Osteoblast (primary cell): ENCODE results near the gene DIAPH3. TPM values are rescaled to one million over a fixed set of nuclear protein-coding genes. Genes with fewer than 3 reads are reported as not detected.

Source experiments
- DNase-seq: peaks from one replicate; pipeline ENCODE4 v3.0.0; 2011; ENCODE audit warnings: low spot score, mixed read lengths; ENCODE audit not compliant: insufficient read length; ENCODE audit errors: missing footprints
- H2AFZ ChIP-seq: 2 replicates; pipeline ENCODE4 v1.6.0; 2011; ENCODE audit warnings: mild to moderate bottlenecking, low read length
- H3K27ac ChIP-seq: 2 replicates; pipeline ENCODE4 v1.5.1; 2011; ENCODE audit warnings: mild to moderate bottlenecking, low read depth, low read length, moderate library complexity
- H3K27me3 ChIP-seq: 2 replicates; pipeline ENCODE4 v1.6.0; 2012; ENCODE audit warnings: mild to moderate bottlenecking, control low read depth, inconsistent platforms, low read length, moderate library complexity; ENCODE audit not compliant: insufficient read depth
- H3K36me3 ChIP-seq: 2 replicates; pipeline ENCODE4 v1.5.1; 2011; ENCODE audit warnings: mild to moderate bottlenecking, low read length, control low read depth, moderate library complexity; ENCODE audit not compliant: insufficient read depth
- H3K4me1 ChIP-seq: 2 replicates; pipeline ENCODE4 v1.5.1; 2011; ENCODE audit warnings: mild to moderate bottlenecking, low read length, control low read depth, moderate library complexity; ENCODE audit not compliant: insufficient read depth
- H3K4me2 ChIP-seq: 2 replicates; pipeline ENCODE4 v1.6.0; 2011; ENCODE audit warnings: mild to moderate bottlenecking, low read length; ENCODE audit not compliant: insufficient read depth
- H3K4me3 ChIP-seq: fragments of 200-600 bp; sonication (generic); 3 replicates; pipeline ENCODE4 v1.5.1; 2012; ENCODE audit warnings: mild to moderate bottlenecking, low read length, inconsistent platforms; ENCODE audit not compliant: insufficient read depth
- H3K79me2 ChIP-seq: 2 replicates; pipeline ENCODE4 v1.6.0; 2012; ENCODE audit warnings: mild to moderate bottlenecking, low read length, control low read depth, inconsistent platforms; ENCODE audit not compliant: insufficient read depth
- H3K9me3 ChIP-seq: 2 replicates; pipeline ENCODE4 v1.5.1; 2011; ENCODE audit warnings: low read depth, low read length, control low read depth
- H4K20me1 ChIP-seq: 2 replicates; pipeline ENCODE4 v1.6.0; 2012; ENCODE audit warnings: mild to moderate bottlenecking, low read length, control low read depth; ENCODE audit not compliant: insufficient read depth
- CTCF ChIP-seq: IDR thresholded peaks from 2 replicates; pipeline ENCODE4 v1.5.1; 2011; ENCODE audit warnings: mild to moderate bottlenecking, low read depth, low read length, moderate library complexity; ENCODE audit errors: extremely low read depth
- total RNA-seq: library from RNA; depleted of rRNA; stranded (reverse); fragments of >200 nt; gene quantifications from 2 replicates; pipeline ENCODE4 v1.2.3, GENCODE V29; 2012

The DIAPH3 gene
- total RNA-seq, 1 donor, result 8.3 TPM

- Histone ChIP-seq H3K4me1 (peaks cover 10% of the 10 kb centered on the region), H3K4me2 (no peak overlapping the region), H3K9me3 (no peaks in the 10 kb centered on the region), H3K27ac (no peak overlapping the region), H3K36me3 (no peaks in the 10 kb centered on the region), H4K20me1 (no peaks in the 10 kb centered on the region), H3K27me3 (no peaks in the 10 kb centered on the region), H3K4me3 (no peak overlapping the region), H3K79me2 (no peaks in the 10 kb centered on the region), H2AFZ (no peak overlapping the region)
- no peak for TF ChIP-seq CTCF
- DNase-seq, result no peak
Observed at GRCh38 chr13:59885076-59885475, 278.7 kb downstream of the DIAPH3 start.

- Histone ChIP-seq H4K20me1 (no peaks in the 10 kb centered on the region), H3K9me3 (no peaks in the 10 kb centered on the region), H3K27me3 (no peaks in the 10 kb centered on the region), H3K79me2 (no peaks in the 10 kb centered on the region), H3K4me1 (peaks cover 15% of the 10 kb centered on the region), H3K27ac (no peak overlapping the region), H3K36me3 (no peaks in the 10 kb centered on the region), H2AFZ (no peak overlapping the region), H3K4me3 (no peak overlapping the region), H3K4me2 (no peak overlapping the region)
- DNase-seq, result no peak
- no peak for TF ChIP-seq CTCF
Observed at GRCh38 chr13:59883885-59884284, 279.8 kb downstream of the DIAPH3 start.

GRCh38 chr13:59880468-59880867 lies 283.3 kb downstream of the DIAPH3 start:
- no peak for TF ChIP-seq CTCF
- Histone ChIP-seq H2AFZ (no peak overlapping the region), H3K79me2 (no peaks in the 10 kb centered on the region), H3K4me1 (peaks cover 22% of the 10 kb centered on the region), H4K20me1 (no peaks in the 10 kb centered on the region), H3K36me3 (peaks cover 3% of the 10 kb centered on the region), H3K4me2 (peak overlapping the region; percentile 16), H3K27ac (no peak overlapping the region), H3K27me3 (no peaks in the 10 kb centered on the region), H3K9me3 (no peaks in the 10 kb centered on the region), H3K4me3 (no peak overlapping the region)
- no peak for DNase-seq

- Histone ChIP-seq H3K4me1 (peaks cover 22% of the 10 kb centered on the region), H3K27ac (no peak overlapping the region), H3K9me3 (no peaks in the 10 kb centered on the region), H4K20me1 (no peaks in the 10 kb centered on the region), H3K4me2 (no peak overlapping the region), H3K4me3 (no peak overlapping the region), H3K79me2 (no peaks in the 10 kb centered on the region), H3K27me3 (no peaks in the 10 kb centered on the region), H3K36me3 (peaks cover 3% of the 10 kb centered on the region), H2AFZ (no peak overlapping the region)
- DNase-seq, result no peak
- TF ChIP-seq CTCF, result no peak
Observed at GRCh38 chr13:59879281-59879680, 284.4 kb downstream of the DIAPH3 start.
